Loucy (cell line): ENCODE results near the gene ISLR.

Experiments used
- H2AFZ ChIP-seq: fragments of 200-600 bp; sonication (generic); 2 replicates; pipeline ENCODE4 v1.6.0; 2016; ENCODE audit warnings: antibody characterized with exemption, mild to moderate bottlenecking, low read length, moderate library complexity
- H3F3A ChIP-seq: fragments of 200-600 bp; 2 replicates; pipeline ENCODE4 v1.6.0; 2016; ENCODE audit warnings: antibody characterized with exemption, low read depth, mild to moderate bottlenecking
- H3K27me3 ChIP-seq: fragments of 200-600 bp; sonication (generic); 2 replicates; pipeline ENCODE4 v1.6.1; 2014; ENCODE audit warnings: low read length, mild to moderate bottlenecking; ENCODE audit not compliant: insufficient read depth, poor library complexity, severe bottlenecking
- H3K36me3 ChIP-seq: fragments of 200-600 bp; sonication (generic); 2 replicates; pipeline ENCODE4 v1.6.1; 2016; ENCODE audit warnings: low read length; ENCODE audit not compliant: insufficient read depth
- H3K4me1 ChIP-seq: fragments of 200-600 bp; sonication (generic); 2 replicates; pipeline ENCODE4 v1.5.1; 2014; ENCODE audit warnings: low read length, mild to moderate bottlenecking; ENCODE audit not compliant: insufficient read depth, poor library complexity, severe bottlenecking
- H3K4me2 ChIP-seq: fragments of 200-600 bp; sonication (generic); 2 replicates; pipeline ENCODE4 v1.6.0; 2014; ENCODE audit warnings: antibody characterized with exemption, low read length, low read depth, mild to moderate bottlenecking; ENCODE audit not compliant: poor library complexity, severe bottlenecking
- H3K4me3 ChIP-seq: fragments of 200-600 bp; sonication (generic); 2 replicates; pipeline ENCODE4 v1.5.1; 2014; ENCODE audit warnings: low read length, mild to moderate bottlenecking, mixed read lengths; ENCODE audit not compliant: poor library complexity, severe bottlenecking
- H3K79me2 ChIP-seq: fragments of 200-600 bp; sonication (generic); 2 replicates; pipeline ENCODE4 v1.6.1; 2014; ENCODE audit warnings: low read length; ENCODE audit not compliant: insufficient read depth
- H3K9ac ChIP-seq: fragments of 200-600 bp; sonication (generic); 2 replicates; pipeline ENCODE4 v1.6.0; 2014; ENCODE audit warnings: mild to moderate bottlenecking, low read depth, low read length, moderate library complexity; ENCODE audit not compliant: poor library complexity, severe bottlenecking
- H3K9me2 ChIP-seq: fragments of 200-600 bp; sonication (generic); replicated peaks from 2 replicates; pipeline ENCODE4 v1.6.1; 2016; ENCODE audit warnings: low read depth, low read length, mixed read lengths
- H3K9me3 ChIP-seq: fragments of 200-600 bp; sonication (generic); 2 replicates; pipeline ENCODE4 v1.6.1; 2014; ENCODE audit warnings: mild to moderate bottlenecking, antibody characterized with exemption, low read length, low read depth; ENCODE audit not compliant: insufficient read depth
- H4K20me1 ChIP-seq: fragments of 200-600 bp; sonication (generic); 2 replicates; pipeline ENCODE4 v1.6.0; 2014; ENCODE audit warnings: antibody characterized with exemption, low read length, mild to moderate bottlenecking; ENCODE audit not compliant: insufficient read depth, poor library complexity, severe bottlenecking
- EZH2phosphoT487 ChIP-seq: fragments of 200-600 bp; IDR thresholded peaks from 2 replicates; pipeline ENCODE4 v1.6.1; 2018; ENCODE audit warnings: antibody characterized with exemption, mild to moderate bottlenecking, moderate library complexity, borderline replicate concordance
- TF ChIP-seq, protein P1 (sequence below): fragments of 200-600 bp; sonication (generic); conservative IDR thresholded peaks from 2 replicates; pipeline ENCODE4 v1.5.1; 2014; ENCODE audit warnings: mild to moderate bottlenecking, antibody characterized with exemption, low read length

The ISLR gene

DNA sequence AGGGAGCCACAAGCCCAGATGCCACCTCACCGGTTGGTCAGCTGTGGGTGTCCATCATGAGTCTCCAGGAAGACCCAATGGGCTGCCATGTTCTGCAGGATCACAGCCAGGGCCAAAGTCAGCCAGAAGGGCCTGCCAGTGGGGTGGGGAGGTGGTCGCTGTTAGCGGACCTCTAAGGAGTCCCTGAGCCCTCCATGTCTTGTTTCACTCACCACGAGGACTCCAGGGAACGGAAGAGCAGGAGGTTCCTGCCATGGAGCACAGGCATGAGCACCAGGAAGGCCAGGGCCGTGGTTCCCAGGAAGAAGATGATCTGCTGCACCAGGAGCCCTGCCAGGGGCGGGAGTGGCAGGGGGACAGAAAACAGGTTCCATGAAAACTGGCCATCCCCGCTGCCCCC lies 8.6 kb downstream of the ISLR start:
- Histone ChIP-seq H3K27me3 (no peaks in the 10 kb centered on the region), H3K36me3 (peaks cover 24% of the 10 kb centered on the region; the same call in 1 of the 2 replicates), H3F3A (no peaks in the 10 kb centered on the region), H3K4me2 (no peak overlapping the region), H3K4me3 (no peak overlapping the region), H4K20me1 (no peaks in the 10 kb centered on the region), H3K9me3 (no peaks in the 10 kb centered on the region), H3K9me2 (no peaks in the 10 kb centered on the region), H3K9ac (no peak overlapping the region), H2AFZ (no peak overlapping the region), H3K4me1 (no peaks in the 10 kb centered on the region), H3K79me2 (no peaks in the 10 kb centered on the region)
- TF ChIP-seq, protein P1, sequence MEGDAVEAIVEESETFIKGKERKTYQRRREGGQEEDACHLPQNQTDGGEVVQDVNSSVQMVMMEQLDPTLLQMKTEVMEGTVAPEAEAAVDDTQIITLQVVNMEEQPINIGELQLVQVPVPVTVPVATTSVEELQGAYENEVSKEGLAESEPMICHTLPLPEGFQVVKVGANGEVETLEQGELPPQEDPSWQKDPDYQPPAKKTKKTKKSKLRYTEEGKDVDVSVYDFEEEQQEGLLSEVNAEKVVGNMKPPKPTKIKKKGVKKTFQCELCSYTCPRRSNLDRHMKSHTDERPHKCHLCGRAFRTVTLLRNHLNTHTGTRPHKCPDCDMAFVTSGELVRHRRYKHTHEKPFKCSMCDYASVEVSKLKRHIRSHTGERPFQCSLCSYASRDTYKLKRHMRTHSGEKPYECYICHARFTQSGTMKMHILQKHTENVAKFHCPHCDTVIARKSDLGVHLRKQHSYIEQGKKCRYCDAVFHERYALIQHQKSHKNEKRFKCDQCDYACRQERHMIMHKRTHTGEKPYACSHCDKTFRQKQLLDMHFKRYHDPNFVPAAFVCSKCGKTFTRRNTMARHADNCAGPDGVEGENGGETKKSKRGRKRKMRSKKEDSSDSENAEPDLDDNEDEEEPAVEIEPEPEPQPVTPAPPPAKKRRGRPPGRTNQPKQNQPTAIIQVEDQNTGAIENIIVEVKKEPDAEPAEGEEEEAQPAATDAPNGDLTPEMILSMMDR: no peak
- no peak for TF ChIP-seq EZH2phosphoT487

DNA sequence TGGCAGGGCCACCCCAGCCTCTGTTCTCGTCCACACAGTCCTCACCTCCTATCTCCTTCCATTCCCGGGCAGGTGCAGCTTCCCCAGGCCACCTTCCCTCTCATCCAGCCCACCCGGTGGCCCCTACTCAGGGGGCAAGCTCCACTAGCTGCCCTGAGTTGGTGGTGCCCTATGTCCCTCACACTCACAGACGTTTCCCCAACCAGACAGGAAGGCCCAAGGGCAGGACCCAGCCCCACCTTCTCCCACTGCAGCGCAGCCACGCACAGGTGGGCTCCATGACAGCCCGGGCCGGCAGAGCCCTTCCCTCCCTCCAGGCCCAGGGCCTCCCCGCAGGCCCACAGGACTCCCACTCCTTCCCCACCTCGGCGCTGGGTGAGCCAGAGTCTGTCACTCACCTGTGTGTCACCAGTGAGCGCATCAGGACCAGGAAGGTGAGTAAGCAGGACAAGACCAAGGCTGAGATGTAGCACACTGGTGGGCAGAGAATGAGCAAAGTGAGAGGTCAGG lies 11.1 kb downstream of the ISLR start:
- H3K4me2 ChIP-seq: no peak overlapping the region
- H3K9me2 ChIP-seq: no peaks in the 10 kb centered on the region
- no peak overlapping the region for H2AFZ ChIP-seq
- no peaks in the 10 kb centered on the region for H3K9me3 ChIP-seq
- no peak overlapping the region for H3K4me3 ChIP-seq
- no peaks in the 10 kb centered on the region for H3K27me3 ChIP-seq
- H3K9ac ChIP-seq: no peak overlapping the region
- H3K36me3 ChIP-seq: peaks cover 22% of the 10 kb centered on the region; the same call in 1 of the 2 replicates
- TF ChIP-seq, protein P1: no peak
- TF ChIP-seq EZH2phosphoT487: no peak
- no peaks in the 10 kb centered on the region for H4K20me1 ChIP-seq
- H3F3A ChIP-seq: no peaks in the 10 kb centered on the region
- no peaks in the 10 kb centered on the region for H3K4me1 ChIP-seq
- H3K79me2 ChIP-seq: no peaks in the 10 kb centered on the region

DNA sequence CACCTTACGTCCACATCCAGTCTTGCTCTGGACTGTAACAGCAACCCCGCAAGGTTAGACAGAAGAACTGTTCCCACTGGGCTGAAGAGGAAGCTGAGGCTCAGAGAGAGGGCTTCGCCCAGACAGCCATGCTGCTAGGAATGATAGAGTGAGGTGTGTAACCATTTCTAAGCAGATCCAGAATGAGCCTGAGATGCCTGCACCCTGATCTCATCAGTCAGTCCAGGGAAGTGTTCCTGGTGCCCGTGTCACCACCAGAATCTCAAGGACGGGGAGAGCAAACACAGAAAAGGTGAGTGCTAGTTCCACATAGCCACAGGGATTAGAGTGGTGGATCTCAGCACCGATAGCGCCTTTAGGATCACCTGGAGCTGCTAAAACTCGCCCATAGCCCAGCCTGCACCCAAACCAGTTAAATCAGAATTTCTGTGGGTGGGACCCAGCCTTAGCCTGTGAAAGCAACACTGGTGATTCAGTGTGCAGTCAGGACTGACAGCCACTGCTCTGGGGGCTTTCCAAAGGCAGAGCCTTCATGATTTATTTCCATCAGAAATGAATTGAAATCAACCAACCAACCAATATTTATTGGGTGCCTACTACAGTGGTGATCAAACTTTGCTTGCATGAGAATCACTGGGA lies 12.3 kb downstream of the ISLR start:
- no peaks in the 10 kb centered on the region for H3K27me3 ChIP-seq
- no peak for TF ChIP-seq EZH2phosphoT487
- TF ChIP-seq, protein P1: no peak
- no peak overlapping the region for H3K4me2 ChIP-seq

More for the DNA sequence above, 12.3 kb downstream of the ISLR start:
- Histone ChIP-seq H3F3A (no peaks in the 10 kb centered on the region), H3K9me2 (no peaks in the 10 kb centered on the region), H3K9me3 (no peaks in the 10 kb centered on the region), H3K4me3 (no peak overlapping the region), H3K79me2 (no peaks in the 10 kb centered on the region), H3K9ac (no peak overlapping the region), H2AFZ (no peak overlapping the region), H3K36me3 (peaks cover 10% of the 10 kb centered on the region; the same call in 1 of the 2 replicates), H3K4me1 (no peaks in the 10 kb centered on the region), H4K20me1 (no peaks in the 10 kb centered on the region)
